ENCODE measurements around the gene STK25.

Gene STK25

GRCh38 chr2:241508240-241509154 is at the start of gene STK25:
TSS of gene STK25 (minus strand) at chr2:241508584. CDS start at chr2:241508035, 549 bp downstream.
- no peaks in the 10 kb centered on the region for H3K36me3 ChIP-seq (ENCODE audit: control insufficient read depth, insufficient read depth, low read length)
- WGBS (ENCODE audit: insufficient coverage, insufficient read length): no CpG with 5 or more reads among the region's 122 CpGs
- peak within 1 kb of the TSS; percentile 62 for H3K4me3 ChIP-seq (ENCODE audit: low read length)
- DNase-seq (ENCODE audit: low read depth, low spot score): peak; percentile 94
- no peaks in the 10 kb centered on the region for H3K27me3 ChIP-seq (ENCODE audit: control insufficient read depth, insufficient read depth, low read length)
- H3K27ac ChIP-seq (ENCODE audit: low read length): no peak within 1 kb of the TSS
- peaks cover 6% of the 10 kb centered on the region for H3K4me1 ChIP-seq (ENCODE audit: control insufficient read depth, insufficient read depth, low read length)
- H3K9me3 ChIP-seq (ENCODE audit: control insufficient read depth, insufficient read depth, low read length): no peaks in the 10 kb centered on the region

- no peaks in the 10 kb centered on the region for H3K9me3 ChIP-seq (ENCODE audit: control insufficient read depth, insufficient read depth, low read length)
- H3K27me3 ChIP-seq (ENCODE audit: control insufficient read depth, insufficient read depth, low read length): no peaks in the 10 kb centered on the region
- no peak for DNase-seq (ENCODE audit: low read depth, low spot score)
- peaks cover 2% of the 10 kb centered on the region for H3K4me1 ChIP-seq (ENCODE audit: control insufficient read depth, insufficient read depth, low read length)
- H3K4me3 ChIP-seq (ENCODE audit: low read length): no peak overlapping the region
- no peak overlapping the region for H3K27ac ChIP-seq (ENCODE audit: low read length)
- no peaks in the 10 kb centered on the region; the same call in 1 of the 2 replicates for H3K36me3 ChIP-seq (ENCODE audit: control insufficient read depth, insufficient read depth, low read length)
Measured at GRCh38 chr2:241556746-241557145, 48.4 kb upstream of the STK25 start.

DNA sequence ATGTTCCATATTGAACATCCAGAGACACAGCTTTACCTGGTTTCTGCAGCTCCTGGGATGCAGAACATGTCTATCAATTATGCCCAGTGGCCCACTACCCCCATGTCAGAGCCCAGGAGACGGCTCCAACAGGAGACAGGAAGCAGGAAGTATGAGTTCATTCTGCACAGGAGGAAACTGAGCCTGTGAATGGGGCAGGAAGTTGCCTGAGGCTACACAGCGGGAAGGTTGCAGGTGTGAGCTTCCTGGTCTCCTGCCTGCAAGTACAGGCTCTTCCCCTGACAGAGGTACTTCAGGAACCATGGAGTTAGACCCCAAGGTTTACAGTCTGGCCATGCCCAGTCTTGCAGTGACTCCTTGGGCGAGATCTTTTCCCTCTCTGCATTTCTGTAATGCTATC is 47.3 kb upstream of the STK25 start:
- no peak overlapping the region for H3K27ac ChIP-seq (ENCODE audit: low read length)
- peaks cover 2% of the 10 kb centered on the region for H3K4me1 ChIP-seq (ENCODE audit: control insufficient read depth, insufficient read depth, low read length)
- no peaks in the 10 kb centered on the region for H3K27me3 ChIP-seq (ENCODE audit: control insufficient read depth, insufficient read depth, low read length)
- no peak for DNase-seq (ENCODE audit: low read depth, low spot score)
- WGBS (ENCODE audit: insufficient coverage, insufficient read length): no CpG with 5 or more reads among the region's 3 CpGs
- no peaks in the 10 kb centered on the region; the same call in 1 of the 2 replicates for H3K36me3 ChIP-seq (ENCODE audit: control insufficient read depth, insufficient read depth, low read length)
- no peaks in the 10 kb centered on the region for H3K9me3 ChIP-seq (ENCODE audit: control insufficient read depth, insufficient read depth, low read length)
- H3K4me3 ChIP-seq (ENCODE audit: low read length): no peak overlapping the region

DNA sequence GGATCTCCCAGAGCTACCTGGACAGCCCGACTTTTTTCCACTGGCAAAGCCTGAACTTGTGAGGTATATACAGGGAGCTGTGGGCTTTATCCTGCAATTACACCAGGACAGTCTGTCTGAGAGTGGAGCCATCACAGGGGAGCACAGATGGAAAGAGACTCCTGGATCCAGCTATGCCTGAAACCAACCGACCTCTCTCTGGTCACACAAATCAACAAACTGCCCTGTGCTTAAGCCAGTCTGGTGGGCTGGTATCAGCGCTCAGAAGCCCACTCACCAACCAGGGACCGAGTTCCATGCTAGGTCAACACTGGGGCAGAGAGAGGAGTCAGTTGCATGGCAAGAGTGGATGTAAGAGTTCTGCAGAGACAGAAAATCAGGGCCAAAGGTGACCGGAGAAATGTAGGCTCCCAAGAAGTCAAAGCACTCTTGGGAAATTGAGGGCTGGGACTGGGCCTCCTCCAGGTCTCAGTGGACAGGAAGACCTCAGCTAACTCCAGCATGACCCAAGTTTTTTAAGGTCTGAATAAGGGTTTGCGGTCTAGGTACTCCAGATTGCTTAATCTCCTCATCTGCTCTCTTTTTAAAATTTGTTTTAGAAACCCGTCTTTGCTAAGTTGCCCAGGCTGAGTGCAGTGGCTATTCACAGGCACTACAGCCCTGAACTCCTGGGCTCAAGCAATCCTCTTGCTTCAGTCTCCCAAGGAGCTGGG is 46.4 kb upstream of the STK25 start:
- no CpG with 5 or more reads among the region's 7 CpGs for WGBS (ENCODE audit: insufficient coverage, insufficient read length)
- Histone ChIP-seq H3K4me3 (ENCODE audit: low read length) (no peak overlapping the region), H3K27ac (ENCODE audit: low read length) (no peak overlapping the region)

GRCh38 chr2:241553981-241554380 is 45.6 kb upstream of the STK25 start:
- Histone ChIP-seq H3K27ac (ENCODE audit: low read length) (no peak overlapping the region), H3K4me1 (ENCODE audit: control insufficient read depth, insufficient read depth, low read length) (peaks cover 2% of the 10 kb centered on the region; the same call in 1 of the 2 replicates), H3K27me3 (ENCODE audit: control insufficient read depth, insufficient read depth, low read length) (no peaks in the 10 kb centered on the region), H3K4me3 (ENCODE audit: low read length) (no peak overlapping the region), H3K9me3 (ENCODE audit: control insufficient read depth, insufficient read depth, low read length) (no peaks in the 10 kb centered on the region), H3K36me3 (ENCODE audit: control insufficient read depth, insufficient read depth, low read length) (no peaks in the 10 kb centered on the region; the same call in 1 of the 2 replicates)
- DNase-seq (ENCODE audit: low read depth, low spot score): no peak
- no CpG with 5 or more reads among the region's 6 CpGs for WGBS (ENCODE audit: insufficient coverage, insufficient read length)

More for the DNA sequence above, 46.4 kb upstream of the STK25 start:
- no peaks in the 10 kb centered on the region for H3K27me3 ChIP-seq (ENCODE audit: control insufficient read depth, insufficient read depth, low read length)
- H3K4me1 ChIP-seq (ENCODE audit: control insufficient read depth, insufficient read depth, low read length): peaks cover 2% of the 10 kb centered on the region; the same call in 1 of the 2 replicates
- H3K9me3 ChIP-seq (ENCODE audit: control insufficient read depth, insufficient read depth, low read length): no peaks in the 10 kb centered on the region
- DNase-seq (ENCODE audit: low read depth, low spot score): no peak
- H3K36me3 ChIP-seq (ENCODE audit: control insufficient read depth, insufficient read depth, low read length): no peaks in the 10 kb centered on the region; the same call in 1 of the 2 replicates

DNA sequence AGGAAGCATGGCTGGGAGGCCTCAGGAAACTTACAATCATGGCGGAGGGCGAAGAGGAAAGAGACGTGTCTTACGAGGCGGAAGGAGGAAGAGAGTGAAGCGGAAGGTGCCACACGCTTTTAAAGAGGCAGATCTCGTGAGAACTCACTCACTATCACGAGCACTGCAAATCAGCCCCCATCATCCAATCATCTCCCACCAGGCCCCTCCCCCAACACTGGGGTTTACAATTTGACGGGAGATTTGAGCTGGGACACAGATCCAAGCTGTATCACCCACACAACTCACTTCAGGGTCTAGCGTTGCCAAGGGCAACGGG is 45.1 kb upstream of the STK25 start:
- H3K4me1 ChIP-seq (ENCODE audit: control insufficient read depth, insufficient read depth, low read length): peaks cover 2% of the 10 kb centered on the region; the same call in 1 of the 2 replicates
- H3K9me3 ChIP-seq (ENCODE audit: control insufficient read depth, insufficient read depth, low read length): no peaks in the 10 kb centered on the region
- H3K27ac ChIP-seq (ENCODE audit: low read length): no peak overlapping the region
- H3K36me3 ChIP-seq (ENCODE audit: control insufficient read depth, insufficient read depth, low read length): no peaks in the 10 kb centered on the region; the same call in 1 of the 2 replicates
- WGBS (ENCODE audit: insufficient coverage, insufficient read length): no CpG with 5 or more reads among the region's 12 CpGs
- no peak overlapping the region for H3K4me3 ChIP-seq (ENCODE audit: low read length)
- DNase-seq (ENCODE audit: low read depth, low spot score): no peak
- H3K27me3 ChIP-seq (ENCODE audit: control insufficient read depth, insufficient read depth, low read length): no peaks in the 10 kb centered on the region

DNA sequence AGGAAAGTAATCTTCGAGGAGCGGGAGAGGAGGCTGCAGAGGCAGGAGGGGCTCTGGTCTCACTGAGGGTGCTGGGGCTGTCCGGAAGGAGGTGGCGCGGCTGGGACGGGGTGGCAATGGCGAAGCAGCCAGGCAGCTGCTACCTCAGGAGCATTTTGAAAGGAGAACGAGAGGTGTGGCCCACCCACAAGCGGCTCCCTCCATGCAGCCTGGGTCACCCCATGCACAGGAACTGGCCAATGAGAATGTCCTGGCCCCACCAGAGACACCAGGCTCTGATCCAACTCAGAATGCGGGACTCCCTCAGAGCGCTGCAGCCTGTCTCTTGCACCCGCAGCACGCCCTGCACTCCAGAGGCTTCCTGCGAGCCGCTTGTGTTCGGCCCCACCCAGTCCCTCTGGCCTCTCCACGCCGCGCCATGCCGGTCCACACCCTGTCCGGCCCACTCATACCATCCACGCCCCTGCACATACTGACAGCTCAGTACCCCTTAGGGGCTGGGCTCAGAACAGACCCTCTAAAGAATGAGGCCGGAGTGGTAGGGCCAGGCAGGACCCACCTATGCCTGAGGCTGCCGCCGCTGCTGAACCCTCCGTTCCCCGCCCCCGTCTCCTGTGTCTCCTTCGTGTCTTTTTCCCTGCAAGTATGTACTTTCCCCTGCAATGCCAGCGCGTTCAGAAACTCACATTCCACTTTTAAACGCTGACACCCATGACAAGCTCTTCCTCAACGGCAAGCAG is 43.8 kb upstream of the STK25 start:
- Histone ChIP-seq H3K27ac (ENCODE audit: low read length) (no peak overlapping the region), H3K4me1 (ENCODE audit: control insufficient read depth, insufficient read depth, low read length) (peaks cover 3% of the 10 kb centered on the region; the same call in 1 of the 2 replicates), H3K4me3 (ENCODE audit: low read length) (no peak overlapping the region), H3K9me3 (ENCODE audit: control insufficient read depth, insufficient read depth, low read length) (no peaks in the 10 kb centered on the region), H3K36me3 (ENCODE audit: control insufficient read depth, insufficient read depth, low read length) (no peaks in the 10 kb centered on the region; the same call in 1 of the 2 replicates), H3K27me3 (ENCODE audit: control insufficient read depth, insufficient read depth, low read length) (no peaks in the 10 kb centered on the region)
- WGBS (ENCODE audit: insufficient coverage, insufficient read length): no CpG with 5 or more reads among the region's 33 CpGs
- DNase-seq (ENCODE audit: low read depth, low spot score): no peak

DNA sequence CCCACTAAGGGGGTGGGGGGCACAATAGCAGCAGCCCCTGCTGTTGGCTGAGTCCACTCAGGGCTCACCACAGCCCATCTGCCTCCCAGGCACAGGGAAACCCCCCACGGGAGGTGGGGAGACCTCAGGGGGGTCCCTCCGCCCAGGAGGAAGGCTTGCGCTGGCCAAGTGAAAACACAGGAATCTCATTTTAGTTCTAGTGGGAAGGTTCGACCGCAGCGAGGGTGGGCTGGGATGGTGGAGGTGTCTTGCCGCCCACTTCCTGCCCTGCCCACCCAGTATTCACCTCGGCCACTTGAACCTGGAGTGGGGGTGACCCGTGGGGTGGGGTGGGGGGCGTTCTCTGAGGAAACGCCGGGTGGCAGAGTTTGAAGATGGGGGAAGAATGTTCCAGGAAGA is 43.2 kb upstream of the STK25 start:
- no CpG with 5 or more reads among the region's 12 CpGs for WGBS (ENCODE audit: insufficient coverage, insufficient read length)
- no peak overlapping the region for H3K4me3 ChIP-seq (ENCODE audit: low read length)

GRCh38 chr2:241550616-241551580 is 42.5 kb upstream of the STK25 start:
- Histone ChIP-seq H3K27ac (ENCODE audit: low read length) (no peak overlapping the region), H3K9me3 (ENCODE audit: control insufficient read depth, insufficient read depth, low read length) (no peaks in the 10 kb centered on the region), H3K27me3 (ENCODE audit: control insufficient read depth, insufficient read depth, low read length) (no peaks in the 10 kb centered on the region), H3K36me3 (ENCODE audit: control insufficient read depth, insufficient read depth, low read length) (no peaks in the 10 kb centered on the region; the same call in 1 of the 2 replicates), H3K4me3 (ENCODE audit: low read length) (no peak overlapping the region; the same call in 1 of the 2 replicates), H3K4me1 (ENCODE audit: control insufficient read depth, insufficient read depth, low read length) (peaks cover 5% of the 10 kb centered on the region)
- no CpG with 5 or more reads among the region's 21 CpGs for WGBS (ENCODE audit: insufficient coverage, insufficient read length)
- no peak for DNase-seq (ENCODE audit: low read depth, low spot score)

More for the DNA sequence above, 43.2 kb upstream of the STK25 start:
- no peaks in the 10 kb centered on the region; the same call in 1 of the 2 replicates for H3K36me3 ChIP-seq (ENCODE audit: control insufficient read depth, insufficient read depth, low read length)
- peaks cover 5% of the 10 kb centered on the region for H3K4me1 ChIP-seq (ENCODE audit: control insufficient read depth, insufficient read depth, low read length)
- no peak for DNase-seq (ENCODE audit: low read depth, low spot score)
- no peaks in the 10 kb centered on the region for H3K27me3 ChIP-seq (ENCODE audit: control insufficient read depth, insufficient read depth, low read length)
- no peaks in the 10 kb centered on the region for H3K9me3 ChIP-seq (ENCODE audit: control insufficient read depth, insufficient read depth, low read length)
- H3K27ac ChIP-seq (ENCODE audit: low read length): no peak overlapping the region

Measured in iPS DF 6.9 (cell line).